A673 (cell line): ENCODE measurements around the gene TM4SF4. TPM values are rescaled to one million over a fixed set of nuclear protein-coding genes. Genes with fewer than 3 reads are reported as not detected.

Experiments used
- BruUV-seq: library from RNA; stranded (reverse); fragments of 400-500 nt; replicated peaks from 2 replicates; lab custom pipeline; 2021; lab: Mats Ljungman, UMichigan
- CTCF ChIA-PET: fragments of 300-600 bp; sonication (Branson Sonifier 250); formaldehyde crosslinking; loops from one replicate; lab custom pipeline; 2022; ENCODE audit warnings: antibody characterized with exemption; lab: Charles Lee
- POLR2A ChIA-PET: fragments of 300-600 bp; sonication (Branson Sonifier 250); formaldehyde crosslinking; loops from one replicate; lab custom pipeline; 2022; ENCODE audit warnings: antibody characterized with exemption; ENCODE audit not compliant: low non-redundant PET; lab: Charles Lee
- DNase-seq: peaks from one replicate; pipeline ENCODE4 v3.0.0-alpha.2; 2015; ENCODE audit warnings: low spot score
- H3K27ac ChIP-seq: fragments of 200-600 bp; sonication (generic); 2 replicates; pipeline ENCODE4 v1.5.1; 2016; ENCODE audit warnings: mixed run types, low read depth, mild to moderate bottlenecking, mixed read lengths, antibody characterized with exemption, low read length; ENCODE audit not compliant: poor library complexity, severe bottlenecking
- H3K27me3 ChIP-seq: fragments of 200-600 bp; sonication (generic); replicated peaks from 2 replicates; pipeline ENCODE4 v1.6.1; 2017; ENCODE audit warnings: mixed run types, low read depth, mild to moderate bottlenecking, mixed read lengths, antibody characterized with exemption, low read length; ENCODE audit not compliant: insufficient read depth, poor library complexity
- H3K36me3 ChIP-seq: fragments of 200-600 bp; sonication (generic); 2 replicates; pipeline ENCODE4 v1.6.1; 2016; ENCODE audit warnings: mixed run types, mild to moderate bottlenecking, mixed read lengths, antibody characterized with exemption, low read length; ENCODE audit not compliant: insufficient read depth, poor library complexity, severe bottlenecking
- H3K4me1 ChIP-seq: fragments of 200-600 bp; sonication (generic); 2 replicates; pipeline ENCODE4 v1.6.1; 2017; ENCODE audit warnings: mixed run types, mild to moderate bottlenecking, mixed read lengths, antibody characterized with exemption, low read length; ENCODE audit not compliant: insufficient read depth, poor library complexity, severe bottlenecking
- H3K4me3 ChIP-seq: fragments of 200-600 bp; sonication (generic); 2 replicates; pipeline ENCODE4 v1.5.1; 2016; ENCODE audit warnings: low read depth, mixed run types, mild to moderate bottlenecking, mixed read lengths, low read length; ENCODE audit not compliant: poor library complexity, severe bottlenecking
- H3K9me3 ChIP-seq: fragments of 200-600 bp; sonication (generic); 2 replicates; pipeline ENCODE4 v1.6.1; 2016; ENCODE audit warnings: mixed run types, low read depth, mild to moderate bottlenecking, mixed read lengths, antibody characterized with exemption, low read length; ENCODE audit not compliant: poor library complexity, severe bottlenecking
- CTCF ChIP-seq: fragments of 300-800, 200-600 bp; sonication (generic); conservative IDR thresholded peaks from 2 replicates; pipeline ENCODE4 v1.5.1; 2017; ENCODE audit warnings: low read depth, mild to moderate bottlenecking, antibody characterized with exemption, low read length, moderate library complexity, mixed read lengths
- EZH2 ChIP-seq: fragments of 200-600 bp; sonication (generic); IDR thresholded peaks from 2 replicates; pipeline ENCODE4 v1.6.1; 2017; ENCODE audit warnings: borderline replicate concordance, low read depth, mild to moderate bottlenecking, mixed read lengths, antibody characterized with exemption, low read length; ENCODE audit not compliant: poor library complexity, severe bottlenecking
- intact Hi-C: fragments of 100-400 bp; cut with micrococcal nuclease; formaldehyde crosslinking; loops from one replicate; pipeline ENCODE4 v1.10.0; 2022; ENCODE audit not compliant: unreplicated experiment
- total RNA-seq: library from RNA; stranded (reverse); gene quantifications from 2 replicates; pipeline ENCODE4 v1.2.3, GENCODE V29; 2021

TM4SF4 gene
- total RNA-seq, 1 experiment from 2014 or later: not detected

DNA sequence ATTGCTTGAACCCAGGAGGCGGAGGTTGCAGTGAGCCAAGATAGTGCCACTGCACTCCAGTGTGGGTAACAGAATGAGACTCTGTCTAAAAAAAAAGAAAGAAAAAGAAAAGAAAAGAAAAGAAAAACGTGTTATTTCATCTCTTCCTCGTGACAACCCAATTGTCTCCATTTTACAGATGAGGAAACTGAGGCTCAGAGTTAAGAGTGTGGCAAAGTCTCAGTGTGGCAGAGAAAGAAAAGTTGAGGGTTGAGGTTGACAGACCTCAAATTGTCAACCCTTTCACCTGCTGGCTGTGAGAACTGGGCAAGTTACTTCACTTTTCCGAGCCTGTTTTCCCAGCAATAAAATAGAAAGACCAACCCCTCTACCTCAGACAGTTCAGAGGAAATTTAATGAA is 59.6 kb downstream of the TM4SF4 start:
- BruUV-seq: no TSS peak
- no peak for TF ChIP-seq EZH2
- no peak for TF ChIP-seq CTCF
- Histone ChIP-seq H3K27ac (no peak overlapping the region), H3K4me1 (peaks cover 28% of the 10 kb centered on the region), H3K9me3 (no peaks in the 10 kb centered on the region), H3K36me3 (no peaks in the 10 kb centered on the region), H3K4me3 (no peak overlapping the region), H3K27me3 (no peaks in the 10 kb centered on the region)
- DNase-seq: no peak
- intact Hi-C loops: loop anchor here (5.0 kb wide), 1 partner anchor 123 kb away; the partner anchor contains the start of gene WWTR1
- ChIA-PET CTCF (interaction anchor here (0.7 to 1.1 kb wide), 2 partner anchors 237 to 274 kb away, joined by 3 to 4 read pairs; no protein-coding TSS in a partner anchor), POLR2A (no interaction called here)

DNA sequence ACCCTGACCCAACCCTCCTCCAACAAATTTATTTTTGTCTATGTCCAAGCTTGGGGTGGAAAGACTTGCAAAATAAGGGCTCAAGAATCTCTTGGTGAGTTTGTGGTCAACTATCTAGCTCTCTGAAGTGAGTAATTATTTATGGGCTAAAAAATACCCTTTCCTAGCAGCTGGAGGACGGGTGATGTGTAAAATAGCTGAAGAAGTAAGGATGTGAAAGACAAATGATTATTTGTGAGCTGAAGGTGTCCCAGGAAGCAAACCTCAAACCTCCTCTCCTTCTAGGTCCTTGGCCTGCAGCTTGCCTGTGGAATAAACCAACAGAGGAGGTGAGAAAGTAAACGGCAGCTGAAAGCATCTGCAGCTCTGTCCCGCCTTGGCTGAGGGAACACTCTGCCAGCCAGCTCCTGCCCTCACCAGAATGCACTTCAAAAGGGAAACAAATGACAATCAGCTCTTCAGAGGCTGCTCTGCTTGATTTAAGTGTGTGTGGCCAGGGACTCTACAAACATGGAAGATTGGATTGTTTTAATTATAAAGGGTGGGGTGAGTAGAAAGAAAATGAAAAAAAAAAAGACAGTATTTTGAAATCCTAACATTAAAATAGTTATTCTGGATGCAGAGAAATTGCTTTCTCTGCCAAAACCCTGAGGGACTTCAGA is 60.3 kb downstream of the TM4SF4 start:
- ChIA-PET POLR2A (interaction anchor here (0.6 kb wide), 1 partner anchor 88 kb away, joined by 4 read pairs; no protein-coding TSS in a partner anchor), CTCF (interaction anchor here (0.7 to 1.1 kb wide), 2 partner anchors 12 to 273 kb away, joined by 3 read pairs; no protein-coding TSS in a partner anchor)
- H3K36me3 ChIP-seq: no peaks in the 10 kb centered on the region
- no TSS peak for BruUV-seq
- peak overlapping the region; percentile 7 for H3K27ac ChIP-seq
- peaks cover 30% of the 10 kb centered on the region for H3K4me1 ChIP-seq
- peak; percentile 25 for DNase-seq
- TF ChIP-seq EZH2 (no peak), CTCF (no peak)
- intact Hi-C loops: loop anchor here (5.0 kb wide), 1 partner anchor 122 kb away; the partner anchor contains the start of gene WWTR1
- peak overlapping the region; percentile 2 for H3K4me3 ChIP-seq
- H3K27me3 ChIP-seq: no peaks in the 10 kb centered on the region
- no peaks in the 10 kb centered on the region for H3K9me3 ChIP-seq

- Histone ChIP-seq H3K4me3 (peak overlapping the region; percentile 2), H3K27ac (no peak overlapping the region), H3K27me3 (no peaks in the 10 kb centered on the region), H3K36me3 (no peaks in the 10 kb centered on the region), H3K9me3 (no peaks in the 10 kb centered on the region), H3K4me1 (peaks cover 35% of the 10 kb centered on the region)
- ChIA-PET POLR2A (no interaction called here), CTCF (no interaction called here)
- BruUV-seq: no TSS peak
- intact Hi-C loops: no loop called here
- no peak for TF ChIP-seq CTCF
- no peak for TF ChIP-seq EZH2
- DNase-seq: no peak
Observed at GRCh38 chr3:149535333-149535685, 60.8 kb downstream of the TM4SF4 start.
